ENCODE data around the gene RASD1.

- no peak for TF ChIP-seq POLR2A (IDR thresholded peaks at IDR 0.05; ENCODE audit: low read length)
- TF ChIP-seq GATA1 (IDR thresholded peaks at IDR 0.05; ENCODE audit: low read depth, low read length) = no peak
Measured at GRCh38 chr17:17469358-17469757, 26.8 kb downstream of the RASD1 start.

All from erythroblast (primary cell).